Measurements from ENCODE around the gene ADAM23. TPM values are rescaled to one million over a fixed set of nuclear protein-coding genes. Genes with fewer than 3 reads are reported as not detected.
"Not testable (repeated sequence)": the region's sequence is repeated elsewhere in the genome, so short reads cannot be mapped to it uniquely, and the experiment has no call there.

ADAM23 gene
- 7.2 and 8.0 TPM in 2 replicates for polyA plus RNA-seq (2014; cell fraction: cytosol; rRNA removed)
- 12.0 and 13.3 TPM in 2 replicates for polyA plus RNA-seq (2014; cell fraction: nucleus; rRNA removed)

- peak; percentile 78 for DNase-seq (ENCODE audit: low spot score)
Observed at GRCh38 chr2:206442833-206443734, at the start of gene ADAM23. ADAM23 (plus strand) TSS chr2:206443532; CDS start chr2:206443867, 335 bp downstream.

- peak; percentile 21 for DNase-seq (ENCODE audit: low spot score)
Observed at GRCh38 chr2:206396211-206396610, 47.1 kb upstream of the ADAM23 start.

GRCh38 chr2:206402956-206403569 is 40.3 kb upstream of the ADAM23 start:
- DNase-seq (ENCODE audit: low spot score): not testable (repeated sequence)

- no peak for DNase-seq (ENCODE audit: low spot score)
Observed at GRCh38 chr2:206408323-206409320, 34.7 kb upstream of the ADAM23 start.

GRCh38 chr2:206410714-206411113 is 32.6 kb upstream of the ADAM23 start:
- DNase-seq (ENCODE audit: low spot score): no peak

GRCh38 chr2:206415618-206416243 is 27.6 kb upstream of the ADAM23 start:
- DNase-seq (ENCODE audit: low spot score): no peak

GRCh38 chr2:206418968-206419367 is 24.4 kb upstream of the ADAM23 start:
- no peak for DNase-seq (ENCODE audit: low spot score)

- DNase-seq (ENCODE audit: low spot score): no peak
Observed at GRCh38 chr2:206420721-206421120, 22.6 kb upstream of the ADAM23 start.

- no peak for DNase-seq (ENCODE audit: low spot score)
Observed at GRCh38 chr2:206422493-206422892, 20.8 kb upstream of the ADAM23 start.

- DNase-seq (ENCODE audit: low spot score): peak; percentile 40
Observed at GRCh38 chr2:206423147-206423546, 20.2 kb upstream of the ADAM23 start.

GRCh38 chr2:206424134-206424533 is 19.2 kb upstream of the ADAM23 start:
- peak; percentile 31 for DNase-seq (ENCODE audit: low spot score)

- DNase-seq (ENCODE audit: low spot score): no peak
Observed at GRCh38 chr2:206428783-206429182, 14.5 kb upstream of the ADAM23 start.

GRCh38 chr2:206430452-206430851 is 12.9 kb upstream of the ADAM23 start:
- DNase-seq (ENCODE audit: low spot score): no peak

GRCh38 chr2:206431439-206431838 is 11.9 kb upstream of the ADAM23 start:
- no peak for DNase-seq (ENCODE audit: low spot score)

GRCh38 chr2:206432193-206433082 is 10.9 kb upstream of the ADAM23 start:
- DNase-seq (ENCODE audit: low spot score): peak; percentile 38

GRCh38 chr2:206433190-206433589 is 10.1 kb upstream of the ADAM23 start:
- no peak for DNase-seq (ENCODE audit: low spot score)

GRCh38 chr2:206433686-206434085 is 9.6 kb upstream of the ADAM23 start:
- no peak for DNase-seq (ENCODE audit: low spot score)

GRCh38 chr2:206435742-206436141 is 7.6 kb upstream of the ADAM23 start:
- no peak for DNase-seq (ENCODE audit: low spot score)

- no peak for DNase-seq (ENCODE audit: low spot score)
Observed at GRCh38 chr2:206438196-206438724, 5.1 kb upstream of the ADAM23 start.

GRCh38 chr2:206442474-206442832 is 879 bp upstream of the ADAM23 start:
- no peak for DNase-seq (ENCODE audit: low spot score)
